Heart left ventricle (tissue), 13 donors: Measurements from ENCODE around the gene TRRAP.
"Not testable (repeated sequence)": the region's sequence is repeated elsewhere in the genome, so short reads cannot be mapped to it uniquely, and the experiment has no call there.

ENCODE experiments used
- CTCF ChIP-seq, 12 donors: fragments of 200-600 bp; sonication (generic) in 4 of 12; IDR thresholded peaks; one replicate each; pipeline versions ENCODE4 v1.5.0 to v1.8.0; 2018 to 2022; ENCODE audit warnings: antibody characterized with exemption in 12 of 12, mild to moderate bottlenecking in 5 of 12
- POLR2A ChIP-seq, 2 donors: fragments of 450-650 bp; IDR thresholded peaks; one replicate each; pipeline ENCODE4 v1.6.1; 2017; ENCODE audit warnings: antibody characterized with exemption in 2 of 2, mild to moderate bottlenecking in 2 of 2, moderate library complexity in 2 of 2
- donor health status: ischemic (EF 13 %, LVEDD 7.1; RV severe dilation, severe dysfunction).
- donor health status: DM: no; HTN: yes; CAD: no.
- donor health status: DM: no; HTN: no; CAD: no.
- donor health status: ischemic (EF 25% LVEDD 6.9; RV normal size, moderate dysfunction).
- donor health status: ischemic (EF 25% LVEDD 5.7; RV mildly dilated, moderate dysfunction).
- donor health status: ischemic (EF 35%, LVEDD 5.7; RV mildly dilated, moderate dysfunction).
- donor health status: nonischemic (EF 11% LVEDD 7.7; RV severe dilation, severe dysfunction).
- donor health status: DM: yes; HTN: yes; CAD: no.
- donor health status: PGD.
- donor health status: ischemic (EF 29% LVEDD 5.4; RV normal size, mild dysfunction).
- donor health status: nonischemic (EF 23%, LVEDD 6.1; RV moderate dilation, normal function).

DNA sequence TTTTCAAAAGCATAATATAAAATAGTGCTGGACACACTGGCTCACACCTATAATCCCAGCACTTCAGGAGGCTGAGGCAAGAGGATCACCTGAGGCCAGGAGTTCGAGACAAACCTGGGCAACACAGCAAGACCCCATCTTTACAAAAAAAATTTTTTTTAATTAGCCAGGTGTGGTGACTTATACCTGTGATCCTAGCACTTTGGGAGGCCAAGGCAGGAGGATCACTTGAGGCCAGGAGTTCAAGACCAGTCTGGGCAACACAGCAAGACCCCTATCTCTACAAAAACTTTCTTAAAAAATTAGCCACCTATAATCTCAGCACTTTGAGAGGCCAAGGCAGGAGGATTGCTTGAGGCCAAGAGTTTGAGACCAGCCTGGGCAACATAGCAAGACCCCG is 35.8 kb upstream of the TRRAP start:
- TF ChIP-seq CTCF, POLR2A (IDR thresholded peaks at IDR 0.05): not testable (repeated sequence)
